Adipocyte (in vitro differentiated cells): Measurements from ENCODE around the gene NF1.
"Not testable (repeated sequence)": the region's sequence is repeated elsewhere in the genome, so short reads cannot be mapped to it uniquely, and the experiment has no call there.

Experiments used
- DNase-seq: peaks from one replicate; pipeline ENCODE4 v3.0.0-alpha.2; 2015; ENCODE audit warnings: low read depth
- H3K27me3 ChIP-seq: replicated peaks from 2 replicates; pipeline ENCODE4 v1.7.0; 2013; ENCODE audit warnings: mild to moderate bottlenecking, low read length, moderate library complexity; ENCODE audit not compliant: control insufficient read depth, insufficient read depth
- H3K36me3 ChIP-seq: 2 replicates; pipeline ENCODE4 v1.7.0; 2013; ENCODE audit warnings: low read length, mild to moderate bottlenecking, moderate library complexity; ENCODE audit not compliant: control insufficient read depth, insufficient read depth, severe bottlenecking
- H3K4me1 ChIP-seq: 2 replicates; pipeline ENCODE4 v1.7.0; 2013; ENCODE audit warnings: mild to moderate bottlenecking, low read length, moderate library complexity; ENCODE audit not compliant: control insufficient read depth, insufficient read depth
- H3K4me3 ChIP-seq: 2 replicates; pipeline ENCODE4 v1.7.0; 2013; ENCODE audit warnings: mild to moderate bottlenecking, low read length, moderate library complexity
- H3K9ac ChIP-seq: 2 replicates; pipeline ENCODE4 v1.7.0; 2013; ENCODE audit warnings: mild to moderate bottlenecking, low read length, moderate library complexity
- H3K9me3 ChIP-seq: 2 replicates; pipeline ENCODE4 v1.7.0; 2013; ENCODE audit warnings: mild to moderate bottlenecking, low read length, moderate library complexity; ENCODE audit not compliant: control insufficient read depth

NF1 gene

DNA sequence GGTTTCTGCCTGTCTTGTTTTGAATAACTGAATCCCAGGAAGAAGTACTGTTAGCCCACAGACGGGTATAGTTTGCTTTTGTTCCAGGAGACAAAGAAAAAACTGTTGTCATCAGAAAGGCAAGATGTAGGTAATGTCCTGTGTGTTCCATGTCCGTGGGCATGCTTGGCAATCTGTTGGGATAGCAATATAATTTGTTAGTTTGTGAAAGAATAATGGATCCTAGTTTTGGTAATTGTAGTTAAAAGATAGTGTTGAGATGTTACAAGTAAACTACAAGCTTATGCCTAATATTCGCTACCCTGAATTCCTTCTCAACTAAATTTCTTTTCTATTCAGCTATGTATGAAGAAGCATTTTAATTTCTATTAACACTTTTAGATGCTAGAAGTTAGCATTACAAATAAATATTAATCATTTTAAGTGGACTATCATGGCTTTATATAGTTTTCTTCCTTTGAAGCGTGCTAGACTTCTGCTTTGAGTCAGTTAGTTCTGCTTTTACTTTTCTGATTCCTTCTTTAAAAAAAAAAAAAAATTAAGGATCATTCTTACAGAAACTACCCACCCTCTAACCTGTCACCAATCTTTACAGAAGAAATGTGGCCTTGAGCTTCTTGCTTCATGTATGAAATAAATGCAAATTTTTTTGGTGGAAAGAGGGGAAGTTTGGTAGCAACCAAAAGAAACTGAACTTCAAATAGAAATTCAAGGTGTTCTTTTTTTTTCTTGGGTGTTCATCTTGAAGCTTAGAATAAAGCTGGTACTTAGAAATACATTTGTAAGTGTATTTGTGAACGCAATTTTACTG, 224.3 kb downstream of the NF1 start:
- DNase-seq, result no peak
- peak overlapping the region; percentile 75 for H3K9ac ChIP-seq

DNA sequence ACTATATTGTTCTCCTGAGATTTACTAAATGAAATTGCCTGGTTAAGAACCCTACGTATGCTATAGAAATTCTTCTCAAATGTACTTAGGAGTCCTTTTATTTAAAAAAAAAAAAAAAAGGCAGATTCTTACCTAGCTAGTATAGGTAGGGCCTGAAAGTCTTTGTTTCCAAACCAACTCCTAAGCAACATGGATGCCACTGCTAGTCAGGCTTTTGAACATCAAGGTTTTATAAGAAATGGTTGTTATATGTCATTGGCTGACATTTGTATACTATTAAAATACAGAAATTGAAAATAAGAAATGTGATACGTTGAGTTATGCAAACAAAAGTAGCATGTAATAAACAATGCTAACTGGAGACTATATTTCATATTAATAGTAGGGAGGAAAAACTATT, 225.5 kb downstream of the NF1 start:
- Histone ChIP-seq H3K36me3 (no peaks in the 10 kb centered on the region), H3K4me3 (peak overlapping the region; percentile 39), H3K4me1 (peaks cover 35% of the 10 kb centered on the region), H3K27me3 (no peaks in the 10 kb centered on the region), H3K9me3 (no peaks in the 10 kb centered on the region), H3K9ac (no peak overlapping the region)
- DNase-seq, result no peak

More for the DNA sequence above, 224.3 kb downstream of the NF1 start:
- Histone ChIP-seq H3K9me3 (no peaks in the 10 kb centered on the region), H3K27me3 (no peaks in the 10 kb centered on the region), H3K4me3 (peak overlapping the region; percentile 67), H3K4me1 (peaks cover 37% of the 10 kb centered on the region), H3K36me3 (no peaks in the 10 kb centered on the region)

DNA sequence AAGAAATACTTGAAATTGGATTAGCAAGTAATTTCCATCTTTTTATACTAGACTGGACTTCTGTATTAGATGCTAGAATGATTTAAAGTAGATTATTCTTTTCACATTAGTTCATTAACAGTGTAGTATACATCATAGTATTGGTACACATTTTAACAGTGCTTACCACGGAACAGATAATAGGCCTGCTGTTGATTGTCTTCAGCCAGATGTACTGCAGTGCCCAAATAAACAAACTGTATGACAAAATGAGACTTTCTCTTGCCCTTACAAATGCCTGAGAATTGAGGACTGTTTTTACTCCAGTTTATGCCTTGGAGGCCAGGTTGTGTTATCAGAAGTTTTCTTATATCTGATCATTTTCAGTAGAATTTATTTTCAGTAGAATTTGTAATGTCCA, 226.0 kb downstream of the NF1 start:
- Histone ChIP-seq H3K9me3 (no peaks in the 10 kb centered on the region), H3K36me3 (peaks cover under 1% of the 10 kb centered on the region), H3K4me3 (peak overlapping the region; percentile 39), H3K9ac (peak overlapping the region; percentile 41), H3K4me1 (peaks cover 35% of the 10 kb centered on the region), H3K27me3 (no peaks in the 10 kb centered on the region)
- DNase-seq, result peak; percentile 26

DNA sequence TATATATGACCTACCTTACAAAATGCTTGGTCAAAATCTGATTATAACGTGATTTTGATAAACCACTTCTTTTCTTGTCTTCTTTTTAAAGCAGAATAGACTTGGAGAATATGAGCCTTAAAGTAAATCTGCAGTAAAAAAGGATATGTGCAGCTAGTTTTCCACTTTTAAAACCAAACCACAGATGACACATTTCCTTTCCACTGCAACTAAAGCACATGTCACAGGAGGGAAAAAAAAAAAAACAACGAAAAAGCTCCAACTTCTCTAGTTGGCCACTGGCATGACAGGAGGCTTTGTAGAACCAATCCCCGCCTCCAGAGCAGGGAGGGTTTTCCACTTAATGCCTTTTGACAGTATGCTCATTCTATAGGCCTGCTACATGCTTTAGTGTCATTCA, 226.7 kb downstream of the NF1 start, which contains the start of gene EVI2A:
Gene EVI2A (minus strand): TSS at position 142 of the 400 bp plus-strand sequence. CDS start 2,609 bp downstream, outside the sequence.
- Histone ChIP-seq H3K36me3 (peaks cover 8% of the 10 kb centered on the region), H3K4me1 (peaks cover 35% of the 10 kb centered on the region), H3K4me3 (peak within 1 kb of the TSS; percentile 39), H3K9me3 (no peaks in the 10 kb centered on the region), H3K27me3 (no peaks in the 10 kb centered on the region), H3K9ac (peak within 1 kb of the TSS; percentile 41)
- DNase-seq, result peak; percentile 56

DNA sequence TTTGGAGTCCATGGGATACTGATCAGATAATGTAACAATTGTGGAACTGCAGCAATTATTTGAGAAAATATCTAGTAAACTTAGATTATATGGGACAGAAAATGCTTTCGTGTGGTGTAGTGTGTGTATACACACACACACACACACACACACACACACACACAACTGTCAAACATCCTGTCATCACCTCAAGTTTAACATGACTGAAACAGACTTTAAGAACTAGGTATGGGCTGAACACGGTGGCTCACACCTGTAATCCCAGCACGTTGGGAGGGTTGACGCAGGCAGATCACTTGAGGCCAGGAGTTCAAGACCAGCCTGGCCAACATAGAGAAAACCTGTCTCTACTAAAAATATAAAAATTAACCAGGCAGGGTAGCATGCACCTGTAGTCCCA, 227.2 kb downstream of the NF1 start:
- Histone ChIP-seq H3K4me1 (peaks cover 35% of the 10 kb centered on the region), H3K36me3 (peaks cover 10% of the 10 kb centered on the region), H3K9me3 (no peaks in the 10 kb centered on the region), H3K9ac (no peak overlapping the region), H3K4me3 (no peak overlapping the region), H3K27me3 (no peaks in the 10 kb centered on the region)
- DNase-seq, result no peak

DNA sequence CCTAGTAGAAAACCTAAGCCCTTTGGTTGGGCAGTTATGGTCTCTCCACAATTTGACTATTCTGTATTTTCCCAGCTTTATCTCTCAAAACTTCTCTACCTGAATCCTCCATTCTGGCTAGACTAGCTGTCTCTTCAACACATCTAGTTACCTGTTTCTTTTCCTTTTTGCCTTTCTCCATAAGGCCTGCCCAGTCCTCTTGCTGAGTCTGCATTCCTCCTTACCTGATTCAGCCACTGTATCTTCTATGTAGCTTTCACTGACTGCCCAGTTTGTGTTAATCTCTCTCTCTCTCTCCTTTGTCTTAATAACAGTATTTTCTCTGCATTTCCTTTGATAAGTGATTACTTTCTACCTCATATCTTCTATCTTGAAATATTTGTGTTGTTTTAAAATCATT, 228.8 kb downstream of the NF1 start:
- H3K4me1 ChIP-seq, result peaks cover 39% of the 10 kb centered on the region
- H3K4me3 ChIP-seq, result no peak overlapping the region
- no peaks in the 10 kb centered on the region for H3K9me3 ChIP-seq
- no peak for DNase-seq
- H3K36me3 ChIP-seq, result peaks cover 15% of the 10 kb centered on the region
- no peaks in the 10 kb centered on the region for H3K27me3 ChIP-seq
- no peak overlapping the region for H3K9ac ChIP-seq

DNA sequence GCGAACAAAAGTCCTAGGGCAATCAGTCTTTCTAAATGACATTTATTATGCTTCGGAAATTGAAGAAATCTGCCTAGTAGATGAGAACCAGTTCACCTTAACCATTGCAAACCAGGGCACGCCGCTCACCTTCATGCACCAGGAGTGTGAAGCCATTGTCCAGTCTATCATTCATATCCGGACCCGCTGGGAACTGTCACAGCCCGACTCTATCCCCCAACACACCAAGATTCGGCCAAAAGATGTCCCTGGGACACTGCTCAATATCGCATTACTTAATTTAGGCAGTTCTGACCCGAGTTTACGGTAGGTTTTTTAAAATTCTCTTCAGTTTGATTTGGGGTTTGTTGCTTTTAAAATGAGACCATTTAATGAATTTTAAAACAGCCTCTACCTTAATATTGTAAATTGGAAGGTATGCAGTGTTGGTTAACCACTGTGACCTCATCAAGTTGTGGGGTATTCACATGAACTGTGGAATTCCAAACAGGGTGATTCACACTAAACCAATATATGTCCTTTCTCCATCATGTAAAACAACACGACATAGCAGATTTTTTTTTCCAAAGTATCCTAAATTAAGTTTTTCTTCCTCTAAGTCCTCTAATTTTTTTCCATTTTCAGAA, 232.9 kb downstream of the NF1 start:
- DNase-seq, result peak; percentile 73
- H3K9me3 ChIP-seq, result no peaks in the 10 kb centered on the region
- H3K36me3 ChIP-seq, result peaks cover 21% of the 10 kb centered on the region
- no peak overlapping the region for H3K4me3 ChIP-seq
- no peaks in the 10 kb centered on the region for H3K27me3 ChIP-seq
- no peak overlapping the region for H3K9ac ChIP-seq
- H3K4me1 ChIP-seq, result peaks cover 14% of the 10 kb centered on the region

DNA sequence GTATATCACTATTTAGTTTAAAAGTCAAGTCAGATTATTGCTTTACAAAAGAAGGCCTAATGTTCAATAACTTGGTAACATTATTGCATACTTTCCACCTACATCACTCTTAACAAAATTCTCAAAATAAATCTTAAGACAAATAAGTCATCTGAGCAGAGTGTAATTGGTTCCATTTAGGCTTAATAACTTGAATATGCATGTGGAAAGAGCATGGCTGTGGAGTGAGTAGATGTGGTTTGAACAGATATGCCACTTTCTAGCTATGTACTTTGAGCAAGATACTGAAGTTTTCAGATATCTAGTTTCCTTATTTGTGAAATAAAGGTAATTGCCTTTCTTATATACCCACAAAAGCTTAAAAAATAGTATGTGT, 233.4 kb downstream of the NF1 start:
- Histone ChIP-seq H3K9ac (no peak overlapping the region), H3K4me1 (peaks cover 14% of the 10 kb centered on the region), H3K9me3 (no peaks in the 10 kb centered on the region), H3K27me3 (no peaks in the 10 kb centered on the region), H3K36me3 (peaks cover 21% of the 10 kb centered on the region), H3K4me3 (no peak overlapping the region)
- peak; percentile 49 for DNase-seq

DNA sequence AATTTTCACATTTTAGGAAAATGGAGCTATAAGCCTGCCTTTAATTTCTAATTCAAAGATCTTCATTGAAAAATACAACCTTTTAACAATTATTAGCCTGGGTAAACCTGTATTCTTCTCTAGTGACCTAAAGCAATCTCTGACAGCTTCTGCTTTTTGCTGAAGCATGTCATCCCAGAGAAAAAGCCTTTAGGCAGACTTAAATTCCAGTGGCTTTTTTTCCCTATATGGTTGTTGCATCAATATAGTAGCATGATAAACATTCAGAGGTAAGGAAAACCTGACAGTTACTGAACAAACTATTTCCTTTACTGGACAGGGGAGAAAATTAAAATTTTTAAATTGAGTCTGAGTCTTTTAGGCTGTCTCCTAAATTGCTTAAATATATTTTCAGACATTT, 234.4 kb downstream of the NF1 start:
- Histone ChIP-seq H3K4me1 (peaks cover 14% of the 10 kb centered on the region), H3K36me3 (peaks cover 21% of the 10 kb centered on the region), H3K9ac (no peak overlapping the region), H3K27me3 (no peaks in the 10 kb centered on the region), H3K9me3 (no peaks in the 10 kb centered on the region), H3K4me3 (no peak overlapping the region)
- DNase-seq, result peak; percentile 38

DNA sequence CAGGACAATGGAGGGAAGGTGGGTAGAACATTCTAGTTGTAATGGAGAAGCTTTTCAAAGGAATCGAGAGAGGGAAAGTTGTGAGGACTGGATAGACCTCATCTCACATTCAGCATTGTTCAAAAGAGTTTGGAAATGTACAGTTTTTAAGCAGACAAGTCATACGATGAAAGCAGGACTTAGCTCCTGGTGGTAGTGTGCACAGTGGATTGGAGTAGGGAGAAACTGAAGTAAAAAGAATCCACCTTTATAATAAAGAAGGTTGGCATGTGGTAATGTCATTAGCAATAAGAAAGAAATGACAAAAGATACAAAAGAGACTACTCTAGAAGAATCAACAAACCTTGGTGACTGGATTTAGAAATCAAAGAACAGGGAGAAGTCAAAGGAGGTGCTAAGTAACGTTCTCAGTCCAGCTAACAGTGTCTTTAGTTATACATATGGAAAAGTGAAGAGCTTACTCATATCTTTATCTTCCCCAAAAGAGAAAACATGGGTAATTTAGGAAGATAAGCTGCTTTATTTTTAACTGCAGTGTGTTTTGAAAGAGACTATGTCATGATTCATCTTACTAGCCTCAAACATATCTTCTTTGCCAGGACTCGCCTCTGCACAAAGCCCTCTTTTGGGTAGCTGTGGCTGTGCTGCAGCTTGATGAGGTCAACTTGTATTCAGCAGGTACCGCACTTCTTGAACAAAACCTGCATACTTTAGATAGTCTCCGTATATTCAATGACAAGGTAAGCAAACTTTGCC, 245.3 kb downstream of the NF1 start:
- H3K9me3 ChIP-seq, result no peaks in the 10 kb centered on the region
- H3K4me1 ChIP-seq, result peaks cover 14% of the 10 kb centered on the region
- H3K4me3 ChIP-seq, result peak overlapping the region; percentile 1
- peak; percentile 70 for DNase-seq
- H3K36me3 ChIP-seq, result peaks cover 48% of the 10 kb centered on the region
- H3K27me3 ChIP-seq, result no peaks in the 10 kb centered on the region
- H3K9ac ChIP-seq, result peak overlapping the region; percentile 39

DNA sequence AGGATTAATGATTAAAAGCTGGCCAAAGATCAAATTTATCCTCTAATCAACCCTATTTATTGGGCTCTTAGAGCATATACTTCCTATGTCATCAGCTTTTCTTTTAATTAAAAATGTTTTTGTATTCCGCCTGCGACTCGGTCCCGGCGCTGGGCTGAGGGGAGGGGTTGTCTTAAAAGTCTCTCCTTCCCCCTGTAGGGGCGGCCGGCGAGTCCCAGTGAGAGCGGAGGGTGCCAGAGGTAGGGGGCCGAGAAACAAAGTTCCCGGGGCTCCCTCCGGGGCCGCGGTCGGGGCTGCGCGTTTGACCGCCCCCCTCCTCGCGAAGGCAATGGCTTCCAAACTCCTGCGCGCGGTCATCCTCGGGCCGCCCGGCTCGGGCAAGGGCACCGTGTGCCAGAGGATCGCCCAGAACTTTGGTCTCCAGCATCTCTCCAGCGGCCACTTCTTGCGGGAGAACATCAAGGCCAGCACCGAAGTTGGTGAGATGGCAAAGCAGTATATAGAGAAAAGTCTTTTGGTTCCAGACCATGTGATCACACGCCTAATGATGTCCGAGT, 250.5 kb downstream of the NF1 start:
- not testable (repeated sequence) for H3K27me3 ChIP-seq, H3K9ac ChIP-seq, H3K9me3 ChIP-seq, DNase-seq, H3K4me3 ChIP-seq, H3K4me1 ChIP-seq
- H3K36me3 ChIP-seq, result peaks cover 38% of the 10 kb centered on the region
